Measurements from ENCODE around the gene CHRNA7. TPM values are rescaled to one million over a fixed set of nuclear protein-coding genes. Genes with fewer than 3 reads are reported as not detected.

The CHRNA7 gene
- total and polyA plus RNA-seq, 9 donors: 1.6 to 5.2 (median 3.3) TPM

- WGBS, 3 donors: 80 to 96% (median 88%) methylated on average over 6 of the region's 6 CpGs
- Histone ChIP-seq H3K36me3 (no peaks in the 10 kb centered on the region), H3K27ac (no peak overlapping the region), H3K4me3 (no peak overlapping the region), H3K4me1 (ENCODE audit: insufficient read depth) (no peaks in the 10 kb centered on the region), H3K9me3 (no peaks in the 10 kb centered on the region), H3K27me3 (no peaks in the 10 kb centered on the region)
- no peak for DNase-seq
- no peak for TF ChIP-seq CTCF (IDR thresholded peaks at IDR 0.05)
- TF ChIP-seq POLR2A (IDR thresholded peaks at IDR 0.05): no peak
- TF ChIP-seq EP300 (IDR thresholded peaks at IDR 0.05): no peak
- intact Hi-C loops (cut with DNase I): no loop called here
Measured at GRCh38 chr15:32121384-32121695, 91.0 kb downstream of the CHRNA7 start.

GRCh38 chr15:32122013-32122412, 91.7 kb downstream of the CHRNA7 start:
- WGBS, 3 donors: 95 to 96% (median 95%) methylated on average over 4 of the region's 4 CpGs
- H3K36me3 ChIP-seq: no peaks in the 10 kb centered on the region
- intact Hi-C loops (cut with DNase I): no loop called here
- H3K27me3 ChIP-seq: no peaks in the 10 kb centered on the region
- no peak overlapping the region for H3K4me3 ChIP-seq
- TF ChIP-seq CTCF (IDR thresholded peaks at IDR 0.05) (no peak), EP300 (IDR thresholded peaks at IDR 0.05) (no peak), POLR2A (IDR thresholded peaks at IDR 0.05) (no peak)
- no peaks in the 10 kb centered on the region for H3K9me3 ChIP-seq
- no peak overlapping the region for H3K27ac ChIP-seq
- DNase-seq: no peak
- H3K4me1 ChIP-seq (ENCODE audit: insufficient read depth): no peaks in the 10 kb centered on the region

- TF ChIP-seq CTCF (IDR thresholded peaks at IDR 0.05) (no peak), POLR2A (IDR thresholded peaks at IDR 0.05) (no peak), EP300 (IDR thresholded peaks at IDR 0.05) (no peak)
- 53 to 69% (median 61%) methylated on average over 3 of the region's 3 CpGs for WGBS, 3 donors
- DNase-seq: no peak
- intact Hi-C loops (cut with DNase I): no loop called here
- H3K27me3 ChIP-seq: no peaks in the 10 kb centered on the region
- H3K4me1 ChIP-seq (ENCODE audit: insufficient read depth): no peaks in the 10 kb centered on the region
- H3K36me3 ChIP-seq: no peaks in the 10 kb centered on the region
- H3K4me3 ChIP-seq: no peak overlapping the region
- no peaks in the 10 kb centered on the region for H3K9me3 ChIP-seq
- no peak overlapping the region for H3K27ac ChIP-seq
Measured at GRCh38 chr15:32123473-32123872, 93.2 kb downstream of the CHRNA7 start.

- TF ChIP-seq POLR2A (IDR thresholded peaks at IDR 0.05) (no peak), CTCF (IDR thresholded peaks at IDR 0.05) (no peak), EP300 (IDR thresholded peaks at IDR 0.05) (no peak)
- 77 to 82% (median 78%) methylated on average over 4 of the region's 4 CpGs for WGBS, 3 donors
- no peaks in the 10 kb centered on the region for H3K36me3 ChIP-seq
- no peaks in the 10 kb centered on the region for H3K27me3 ChIP-seq
- no peak overlapping the region for H3K4me3 ChIP-seq
- no peak for DNase-seq
- intact Hi-C loops (cut with DNase I): no loop called here
- H3K27ac ChIP-seq: no peak overlapping the region
- H3K4me1 ChIP-seq (ENCODE audit: insufficient read depth): no peaks in the 10 kb centered on the region
- H3K9me3 ChIP-seq: no peaks in the 10 kb centered on the region
Measured at GRCh38 chr15:32124726-32125125, 94.4 kb downstream of the CHRNA7 start.

GRCh38 chr15:32125595-32125994, 95.3 kb downstream of the CHRNA7 start:
- no peaks in the 10 kb centered on the region for H3K27me3 ChIP-seq
- intact Hi-C loops (cut with DNase I): no loop called here
- no peaks in the 10 kb centered on the region for H3K36me3 ChIP-seq
- no peak overlapping the region for H3K27ac ChIP-seq
- no peak overlapping the region for H3K4me3 ChIP-seq
- 91 to 95% (median 93%) methylated on average over 3 of the region's 3 CpGs for WGBS, 3 donors
- H3K4me1 ChIP-seq (ENCODE audit: insufficient read depth): no peaks in the 10 kb centered on the region
- H3K9me3 ChIP-seq: no peaks in the 10 kb centered on the region
- no peak for DNase-seq
- TF ChIP-seq CTCF (IDR thresholded peaks at IDR 0.05): no peak
- TF ChIP-seq POLR2A (IDR thresholded peaks at IDR 0.05): no peak
- no peak for TF ChIP-seq EP300 (IDR thresholded peaks at IDR 0.05)
